Stimulated activated CD4-positive, alpha-beta T cell treated with anti-CD3 and anti-CD28 coated beads, Interleukin-12 subunit alpha, Interleukin-12 subunit beta, amount 100 ng/mL, for 24 hours (primary cell): ENCODE data around the gene USP17L10.
"Not testable (repeated sequence)": the region's sequence is repeated elsewhere in the genome, so short reads cannot be mapped to it uniquely, and the experiment has no call there.

Source experiments
- DNase-seq, 2 experiments: peaks; one replicate each; pipeline ENCODE4 v3.0.0-alpha.2; 2020; ENCODE audit warnings: low read depth in 2 of 2

Gene USP17L10, protein sequence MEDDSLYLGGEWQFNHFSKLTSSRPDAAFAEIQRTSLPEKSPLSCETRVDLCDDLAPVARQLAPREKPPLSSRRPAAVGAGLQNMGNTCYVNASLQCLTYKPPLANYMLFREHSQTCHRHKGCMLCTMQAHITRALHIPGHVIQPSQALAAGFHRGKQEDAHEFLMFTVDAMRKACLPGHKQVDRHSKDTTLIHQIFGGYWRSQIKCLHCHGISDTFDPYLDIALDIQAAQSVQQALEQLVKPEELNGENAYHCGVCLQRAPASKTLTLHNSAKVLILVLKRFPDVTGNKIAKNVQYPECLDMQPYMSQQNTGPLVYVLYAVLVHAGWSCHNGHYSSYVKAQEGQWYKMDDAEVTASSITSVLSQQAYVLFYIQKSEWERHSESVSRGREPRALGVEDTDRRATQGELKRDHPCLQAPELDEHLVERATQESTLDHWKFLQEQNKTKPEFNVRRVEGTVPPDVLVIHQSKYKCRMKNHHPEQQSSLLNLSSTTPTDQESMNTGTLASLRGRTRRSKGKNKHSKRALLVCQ

DNA sequence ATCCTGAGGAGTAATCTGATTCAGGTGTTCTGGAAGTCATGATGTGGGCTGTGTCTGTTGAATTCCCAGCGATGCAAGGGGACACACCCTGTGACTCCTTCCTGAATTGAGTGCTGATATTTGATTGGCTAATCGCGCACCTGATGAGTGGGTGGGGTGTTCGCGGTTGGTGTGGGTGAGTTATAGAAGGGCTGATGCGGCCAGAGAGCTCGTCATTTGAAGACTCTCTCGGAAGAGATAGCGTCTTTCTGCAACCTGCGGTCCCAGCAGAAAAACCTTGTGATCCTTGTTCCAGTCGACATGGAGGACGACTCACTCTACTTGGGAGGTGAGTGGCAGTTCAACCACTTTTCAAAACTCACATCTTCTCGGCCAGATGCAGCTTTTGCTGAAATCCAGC, at the start of gene USP17L10:
TSS of gene USP17L10 (plus strand) at position 301 of the 400 bp plus-strand sequence. CDS start at position 301, 0 bp downstream.
- not testable (repeated sequence) for DNase-seq

DNA sequence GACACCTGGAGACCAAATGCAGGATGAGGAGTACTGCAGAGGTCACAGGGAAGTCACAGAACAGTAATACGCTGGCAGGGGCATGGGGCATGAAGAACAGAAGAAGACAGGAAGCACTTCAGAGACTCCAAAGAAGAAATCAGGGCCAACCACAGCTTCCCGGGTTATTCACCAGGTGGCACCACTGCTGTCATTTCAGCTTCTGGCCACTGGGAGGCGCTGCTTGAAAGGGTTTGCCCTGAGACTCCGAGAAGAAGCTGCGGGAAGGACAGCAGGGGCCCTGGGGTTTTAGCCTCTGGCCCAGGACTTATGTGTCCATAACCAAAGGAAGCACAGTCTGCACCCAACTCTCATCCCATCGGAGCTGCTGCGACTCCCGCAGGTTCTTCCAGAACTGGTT, 44.5 kb upstream of the USP17L10 start:
- DNase-seq, result not testable (repeated sequence)

DNA sequence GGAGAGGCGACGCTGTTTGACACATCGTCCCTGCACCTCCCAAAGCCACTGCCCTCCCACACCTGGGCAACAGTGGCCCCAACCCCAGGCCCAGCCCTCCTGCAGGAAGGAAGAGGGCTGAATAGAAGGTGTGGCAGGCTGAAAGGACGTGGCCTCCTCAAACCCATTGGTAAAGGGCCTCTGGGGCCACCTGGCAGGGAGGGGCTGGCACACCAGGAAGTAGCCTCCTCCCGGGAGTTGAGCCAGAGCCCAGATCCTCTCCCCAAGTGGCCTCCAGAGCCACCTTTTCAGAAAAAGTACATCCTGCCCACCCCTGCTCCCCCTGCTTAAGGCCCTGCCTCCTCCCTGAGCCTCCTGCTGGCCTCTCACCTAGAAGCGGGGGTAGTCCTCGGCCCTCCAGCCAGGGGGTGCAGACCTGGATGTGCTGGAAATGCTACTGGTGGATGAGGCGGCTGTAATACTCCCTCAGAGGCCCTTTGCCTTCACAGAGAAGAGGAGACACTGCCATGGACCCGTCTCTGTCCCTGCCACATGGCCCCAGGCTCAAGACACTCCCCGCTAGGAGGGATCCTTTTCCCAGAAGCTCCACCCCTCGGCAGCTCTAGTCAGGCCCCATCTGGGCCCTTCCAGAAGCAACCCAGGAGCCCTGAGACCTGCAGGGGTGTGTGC, 40.5 kb upstream of the USP17L10 start, which contains the start of gene FAM90A26:
TSS of gene FAM90A26 (plus strand) at position 619 of the 669 bp plus-strand sequence. CDS start 2,764 bp downstream, outside the sequence.
- DNase-seq, result not testable (repeated sequence)

DNA sequence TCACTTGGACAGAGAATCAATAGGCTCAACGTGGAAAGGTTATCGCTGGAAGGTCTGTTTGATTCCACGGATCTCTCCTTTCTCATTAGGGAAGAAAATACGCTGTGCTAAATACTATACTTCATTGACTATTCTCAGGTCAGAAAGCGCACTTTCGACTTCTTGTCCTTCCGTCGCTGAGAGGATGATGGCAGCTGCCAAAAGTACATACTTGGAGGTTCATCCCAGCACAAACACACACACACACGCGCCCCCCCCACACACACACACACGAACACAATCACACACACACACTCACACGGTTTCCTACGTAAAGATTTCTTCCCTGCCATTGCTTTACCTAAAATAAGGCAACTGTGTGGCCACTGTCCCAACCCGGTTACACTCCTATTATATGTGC, 4.2 kb downstream of the USP17L10 start:
- not testable (repeated sequence) for DNase-seq

DNA sequence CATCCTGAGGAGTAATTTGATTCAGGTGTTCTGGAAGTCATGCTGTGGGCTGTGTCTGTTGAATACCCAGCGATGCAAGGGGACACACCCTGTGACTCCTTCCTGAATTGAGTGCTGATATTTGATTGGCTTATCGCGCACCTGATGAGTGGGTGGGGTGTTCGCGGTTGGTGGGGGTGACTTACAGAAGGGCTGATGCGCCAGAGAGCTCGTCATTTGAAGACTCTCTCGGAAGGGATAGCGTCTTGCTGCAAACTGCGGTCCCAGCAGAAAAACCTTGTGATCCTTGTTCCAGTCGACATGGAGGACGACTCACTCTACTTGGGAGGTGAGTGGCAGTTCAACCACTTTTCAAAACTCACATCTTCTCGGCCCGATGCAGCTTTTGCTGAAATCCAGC, 4.6 kb downstream of the USP17L10 start, which contains the start of gene USP17L11:
TSS of gene USP17L11 (plus strand) at position 301 of the 400 bp plus-strand sequence. CDS start at position 301, 0 bp downstream.
- not testable (repeated sequence) for DNase-seq

DNA sequence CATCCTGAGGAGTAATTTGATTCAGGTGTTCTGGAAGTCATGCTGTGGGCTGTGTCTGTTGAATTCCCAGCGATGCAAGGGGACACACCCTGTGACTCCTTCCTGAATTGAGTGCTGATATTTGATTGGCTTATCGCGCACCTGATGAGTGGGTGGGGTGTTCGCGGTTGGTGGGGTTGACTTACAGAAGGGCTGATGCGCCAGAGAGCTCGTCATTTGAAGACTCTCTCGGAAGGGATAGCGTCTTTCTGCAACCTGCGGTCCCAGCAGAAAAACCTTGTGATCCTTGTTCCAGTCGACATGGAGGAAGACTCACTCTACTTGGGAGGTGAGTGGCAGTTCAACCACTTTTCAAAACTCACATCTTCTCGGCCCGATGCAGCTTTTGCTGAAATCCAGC, 9.4 kb downstream of the USP17L10 start, which contains the start of gene USP17L12:
TSS of gene USP17L12 (plus strand) at position 301 of the 400 bp plus-strand sequence. CDS start at position 301, 0 bp downstream.
- not testable (repeated sequence) for DNase-seq

DNA sequence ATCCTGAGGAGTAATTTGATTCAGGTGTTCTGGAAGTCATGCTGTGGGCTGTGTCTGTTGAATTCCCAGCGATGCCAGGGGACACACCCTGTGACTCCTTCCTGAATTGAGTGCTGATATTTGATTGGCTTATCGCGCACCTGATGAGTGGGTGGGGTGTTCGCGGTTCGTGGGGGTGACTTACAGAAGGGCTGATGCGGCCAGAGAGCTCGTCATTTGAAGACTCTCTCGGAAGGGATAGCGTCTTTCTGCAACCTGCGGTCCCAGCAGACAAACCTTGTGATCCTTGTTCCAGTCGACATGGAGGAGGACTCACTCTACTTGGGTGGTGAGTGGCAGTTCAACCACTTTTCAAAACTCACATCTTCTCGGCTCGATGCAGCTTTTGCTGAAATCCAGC, 14.1 kb downstream of the USP17L10 start, which contains the start of gene USP17L13:
TSS of gene USP17L13 (plus strand) at position 301 of the 400 bp plus-strand sequence. CDS start at position 301, 0 bp downstream.
- not testable (repeated sequence) for DNase-seq

DNA sequence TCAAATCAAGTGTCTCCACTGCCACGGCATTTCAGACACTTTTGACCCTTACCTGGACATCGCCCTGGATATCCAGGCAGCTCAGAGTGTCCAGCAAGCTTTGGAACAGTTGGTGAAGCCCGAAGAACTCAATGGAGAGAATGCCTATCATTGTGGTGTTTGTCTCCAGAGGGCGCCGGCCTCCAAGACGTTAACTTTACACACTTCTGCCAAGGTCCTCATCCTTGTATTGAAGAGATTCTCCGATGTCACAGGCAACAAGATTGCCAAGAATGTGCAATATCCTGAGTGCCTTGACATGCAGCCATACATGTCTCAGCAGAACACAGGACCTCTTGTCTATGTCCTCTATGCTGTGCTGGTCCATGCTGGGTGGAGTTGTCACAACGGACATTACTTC, 19.8 kb downstream of the USP17L10 start:
- not testable (repeated sequence) for DNase-seq

DNA sequence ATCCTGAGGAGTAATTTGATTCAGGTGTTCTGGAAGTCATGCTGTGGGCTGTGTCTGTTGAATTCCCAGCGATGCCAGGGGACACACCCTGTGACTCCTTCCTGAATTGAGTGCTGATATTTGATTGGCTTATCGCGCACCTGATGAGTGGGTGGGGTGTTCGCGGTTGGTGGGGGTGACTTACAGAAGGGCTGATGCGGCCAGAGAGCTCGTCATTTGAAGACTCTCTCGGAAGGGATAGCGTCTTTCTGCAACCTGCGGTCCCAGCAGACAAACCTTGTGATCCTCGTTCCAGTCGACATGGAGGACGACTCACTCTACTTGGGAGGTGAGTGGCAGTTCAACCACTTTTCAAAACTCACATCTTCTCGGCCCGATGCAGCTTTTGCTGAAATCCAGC, 23.6 kb downstream of the USP17L10 start, which contains the start of gene USP17L15:
TSS of gene USP17L15 (plus strand) at position 301 of the 400 bp plus-strand sequence. CDS start at position 301, 0 bp downstream.
- not testable (repeated sequence) for DNase-seq

DNA sequence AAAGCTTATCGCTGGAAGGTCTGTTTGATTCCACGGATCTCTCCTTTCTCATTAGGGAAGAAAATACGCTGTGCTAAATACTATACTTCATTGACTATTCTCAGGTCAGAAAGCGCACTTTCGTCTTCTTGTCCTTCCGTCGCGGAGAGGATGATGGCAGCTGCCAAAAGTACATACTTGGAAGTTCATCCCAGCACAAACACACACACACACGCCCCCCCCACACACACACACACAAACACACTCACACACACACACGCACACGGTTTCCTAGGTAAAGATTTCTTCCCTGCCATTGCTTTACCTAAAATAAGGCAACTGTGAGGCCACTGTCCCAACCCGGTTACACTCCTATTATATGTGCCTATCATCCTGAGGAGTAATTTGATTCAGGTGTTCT, 28.0 kb downstream of the USP17L10 start:
- DNase-seq, result not testable (repeated sequence)

DNA sequence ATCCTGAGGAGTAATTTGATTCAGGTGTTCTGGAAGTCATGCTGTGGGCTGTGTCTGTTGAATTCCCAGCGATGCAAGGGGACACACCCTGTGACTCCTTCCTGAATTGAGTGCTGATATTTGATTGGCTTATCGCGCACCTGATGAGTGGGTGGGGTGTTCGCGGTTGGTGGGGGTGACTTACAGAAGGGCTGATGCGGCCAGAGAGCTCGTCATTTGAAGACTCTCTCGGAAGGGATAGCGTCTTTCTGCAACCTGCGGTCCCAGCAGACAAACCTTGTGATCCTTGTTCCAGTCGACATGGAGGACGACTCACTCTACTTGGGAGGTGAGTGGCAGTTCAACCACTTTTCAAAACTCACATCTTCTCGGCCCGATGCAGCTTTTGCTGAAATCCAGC, 33.1 kb downstream of the USP17L10 start, which contains the start of gene USP17L17:
TSS of gene USP17L17 (plus strand) at position 301 of the 400 bp plus-strand sequence. CDS start at position 301, 0 bp downstream.
- DNase-seq, result not testable (repeated sequence)

DNA sequence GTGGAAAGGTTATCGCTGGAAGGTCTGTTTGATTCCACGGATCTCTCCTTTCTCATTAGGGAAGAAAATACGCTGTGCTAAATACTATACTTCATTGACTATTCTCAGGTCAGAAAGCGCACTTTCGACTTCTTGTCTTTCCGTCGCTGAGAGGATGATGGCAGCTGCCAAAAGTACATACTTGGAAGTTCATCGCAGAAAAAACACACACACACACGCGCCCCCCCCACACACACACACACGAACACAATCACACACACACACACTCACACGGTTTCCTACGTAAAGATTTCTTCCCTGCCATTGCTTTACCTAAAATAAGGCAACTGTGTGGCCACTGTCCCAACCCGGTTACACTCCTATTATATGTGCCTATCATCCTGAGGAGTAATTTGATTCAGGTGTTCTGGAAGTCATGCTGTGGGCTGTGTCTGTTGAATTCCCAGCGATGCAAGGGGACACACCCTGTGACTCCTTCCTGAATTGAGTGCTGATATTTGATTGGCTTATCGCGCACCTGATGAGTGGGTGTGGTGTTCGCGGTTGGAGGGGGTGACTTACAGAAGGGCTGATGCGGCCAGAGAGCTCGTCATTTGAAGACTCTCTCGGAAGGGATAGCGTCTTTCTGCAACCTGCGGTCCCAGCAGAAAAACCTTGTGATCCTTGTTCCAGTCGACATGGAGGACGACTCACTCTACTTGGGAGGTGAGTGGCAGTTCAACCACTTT, 37.7 kb downstream of the USP17L10 start, which contains the start of gene USP17L18:
TSS of gene USP17L18 (plus strand) at position 678 of the 728 bp plus-strand sequence. CDS start at position 678, 0 bp downstream.
- peak in 1 of 2 experiments; percentile 0 for DNase-seq

DNA sequence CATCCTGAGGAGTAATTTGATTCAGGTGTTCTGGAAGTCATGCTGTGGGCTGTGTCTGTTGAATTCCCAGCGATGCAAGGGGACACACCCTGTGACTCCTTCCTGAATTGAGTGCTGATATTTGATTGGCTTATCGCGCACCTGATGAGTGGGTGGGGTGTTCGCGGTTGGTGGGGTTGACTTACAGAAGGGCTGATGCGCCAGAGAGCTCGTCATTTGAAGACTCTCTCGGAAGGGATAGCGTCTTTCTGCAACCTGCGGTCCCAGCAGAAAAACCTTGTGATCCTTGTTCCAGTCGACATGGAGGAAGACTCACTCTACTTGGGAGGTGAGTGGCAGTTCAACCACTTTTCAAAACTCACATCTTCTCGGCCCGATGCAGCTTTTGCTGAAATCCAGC, 42.6 kb downstream of the USP17L10 start, which contains the start of gene USP17L19:
TSS of gene USP17L19 (plus strand) at position 301 of the 400 bp plus-strand sequence. CDS start at position 301, 0 bp downstream.
- DNase-seq, result not testable (repeated sequence)

DNA sequence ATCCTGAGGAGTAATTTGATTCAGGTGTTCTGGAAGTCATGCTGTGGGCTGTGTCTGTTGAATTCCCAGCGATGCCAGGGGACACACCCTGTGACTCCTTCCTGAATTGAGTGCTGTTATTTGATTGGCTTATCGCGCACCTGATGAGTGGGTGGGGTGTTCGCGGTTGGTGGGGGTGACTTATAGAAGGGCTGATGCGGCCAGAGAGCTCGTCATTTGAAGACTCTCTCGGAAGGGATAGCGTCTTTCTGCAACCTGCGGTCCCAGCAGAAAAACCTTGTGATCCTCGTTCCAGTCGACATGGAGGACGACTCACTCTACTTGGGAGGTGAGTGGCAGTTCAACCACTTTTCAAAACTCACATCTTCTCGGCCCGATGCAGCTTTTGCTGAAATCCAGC, 47.4 kb downstream of the USP17L10 start, which contains the start of gene USP17L20:
TSS of gene USP17L20 (plus strand) at position 301 of the 400 bp plus-strand sequence. CDS start at position 301, 0 bp downstream.
- DNase-seq, result not testable (repeated sequence)
